H1 (cell line): ENCODE data around the gene NCKAP1. TPM values are rescaled to one million over a fixed set of nuclear protein-coding genes. Genes with fewer than 3 reads are reported as not detected.
"Not testable (repeated sequence)": the region's sequence is repeated elsewhere in the genome, so short reads cannot be mapped to it uniquely, and the experiment has no call there.

Experiments used
- CTCF ChIA-PET: fragments of 300-600 bp; sonication (Branson Sonifier 250); formaldehyde crosslinking; loops from one replicate; lab custom pipeline; 2021; ENCODE audit not compliant: partially characterized antibody; lab: Charles Lee
- POLR2A ChIA-PET: fragments of 300-600 bp; sonication (Branson Sonifier 250); formaldehyde crosslinking; loops from one replicate; lab custom pipeline; 2021; ENCODE audit warnings: inconsistent platforms; ENCODE audit not compliant: partially characterized antibody; lab: Charles Lee
- DNase-seq, 2 experiments: peaks; one replicate each; pipeline versions ENCODE4 v3.0.0 to v3.0.0-alpha.2; 2010 to 2022; ENCODE audit warnings: low spot score in 2 of 2, low read depth in 1 of 2, mixed read lengths in 1 of 2
- FAIRE-seq: peaks from 2 replicates; lab custom pipeline; 2011; peaks lifted over from hg19 to GRCh38; lab: Jason Lieb, UNC
- H2AFZ ChIP-seq: 2 replicates; pipeline ENCODE4 v1.8.1; 2012; ENCODE audit warnings: low read length, inconsistent platforms
- H2AK5ac ChIP-seq: 2 replicates; pipeline ENCODE4 v1.6.1; 2013; ENCODE audit warnings: low read depth, low read length
- H2BK120ac ChIP-seq: replicated peaks from 2 replicates; pipeline ENCODE3; 2013; ENCODE audit warnings: low read depth, low read length, inconsistent platforms
- H2BK12ac ChIP-seq: 2 replicates; pipeline ENCODE4 v1.6.1; 2013; ENCODE audit warnings: low read depth, low read length
- H2BK15ac ChIP-seq: 2 replicates; pipeline ENCODE4 v1.6.1; 2013; ENCODE audit warnings: low read length
- H2BK20ac ChIP-seq: 2 replicates; pipeline ENCODE4 v1.6.1; 2013; ENCODE audit warnings: low read length
- H2BK5ac ChIP-seq: 2 replicates; pipeline ENCODE4 v1.6.1; 2013; ENCODE audit warnings: low read depth, low read length
- H3K14ac ChIP-seq: 2 replicates; pipeline ENCODE4 v1.6.1; 2013; ENCODE audit warnings: inconsistent platforms; ENCODE audit not compliant: insufficient read length
- H3K18ac ChIP-seq: 2 replicates; pipeline ENCODE4 v1.6.1; 2013; ENCODE audit warnings: low read length; ENCODE audit errors: extremely low read depth
- H3K23ac ChIP-seq: 2 replicates; pipeline ENCODE4 v1.6.1; 2013; ENCODE audit warnings: inconsistent platforms; ENCODE audit not compliant: insufficient read length
- H3K23me2 ChIP-seq: 2 replicates; pipeline ENCODE4 v1.6.1; 2013; ENCODE audit warnings: low read depth, low read length
- H3K27ac ChIP-seq: 2 replicates; pipeline ENCODE4 v1.6.1; 2011; ENCODE audit warnings: low read depth, low read length, inconsistent platforms
- H3K27me3 ChIP-seq, 4 experiments: replicated peaks in 1 of 4; 1 replicate in 1 of 4; 2 replicates in 3 of 4; pipeline versions ENCODE4 v1.6.1 to v1.8.1; 2011 to 2013; ENCODE audit warnings: low read length in 3 of 4, mild to moderate bottlenecking in 3 of 4, inconsistent platforms in 2 of 4, mixed read lengths in 2 of 4, moderate library complexity in 1 of 4; ENCODE audit not compliant: control insufficient read depth in 3 of 4, insufficient read depth in 3 of 4; ENCODE audit errors: extremely low read depth in 1 of 4
- H3K36me3 ChIP-seq, 4 experiments: 2 replicates each; pipeline versions ENCODE4 v1.6.1 to v1.8.1; 2011 to 2013; ENCODE audit warnings: mild to moderate bottlenecking in 4 of 4, low read length in 3 of 4, moderate library complexity in 2 of 4, control low read depth in 1 of 4, inconsistent platforms in 1 of 4; ENCODE audit not compliant: insufficient read depth in 4 of 4, control insufficient read depth in 2 of 4
- H3K4ac ChIP-seq: replicated peaks from 2 replicates; pipeline ENCODE3; 2013; ENCODE audit warnings: low read length, low read depth, mixed read lengths, inconsistent platforms; ENCODE audit not compliant: insufficient read length
- H3K4me1 ChIP-seq, 4 experiments: replicated peaks in 1 of 4; 1 replicate in 1 of 4; 2 replicates in 3 of 4; pipeline versions ENCODE4 v1.6.1 to v1.8.1; 2011 to 2013; ENCODE audit warnings: low read length in 3 of 4, inconsistent platforms in 2 of 4, mixed read lengths in 1 of 4; ENCODE audit not compliant: insufficient read depth in 4 of 4, control insufficient read depth in 3 of 4
- H3K4me2 ChIP-seq, 2 experiments: 2 replicates each; pipeline versions ENCODE4 v1.6.1 to v1.8.1; 2011 to 2013; ENCODE audit warnings: low read depth in 2 of 2, low read length in 2 of 2, control low read depth in 1 of 2, inconsistent platforms in 1 of 2, mild to moderate bottlenecking in 1 of 2; ENCODE audit not compliant: insufficient read depth in 1 of 2
- H3K4me3 ChIP-seq, 4 experiments: fragments of 200-600, 300-600 bp in 1 of 4; sonication (generic), shearing (Covaris generic), sonication (Bioruptor Twin) in 1 of 4; 2 replicates each; pipeline versions ENCODE4 v1.5.1 to v1.8.1; 2011 to 2016; ENCODE audit warnings: low read length in 4 of 4, low read depth in 3 of 4, control low read depth in 2 of 4, inconsistent platforms in 2 of 4, mild to moderate bottlenecking in 2 of 4, mixed read lengths in 1 of 4, moderate library complexity in 1 of 4; ENCODE audit not compliant: insufficient read depth in 2 of 4; ENCODE audit errors: extremely low read depth in 1 of 4
- H3K56ac ChIP-seq: replicated peaks from 2 replicates; pipeline ENCODE3; 2013; ENCODE audit warnings: low read depth, mild to moderate bottlenecking, mixed read lengths, low read length, inconsistent platforms; ENCODE audit not compliant: insufficient read length
- H3K79me1 ChIP-seq: 2 replicates; pipeline ENCODE4 v1.6.1; 2013; ENCODE audit warnings: low read depth, low read length, control low read depth
- H3K79me2 ChIP-seq, 2 experiments: 2 replicates each; pipeline versions ENCODE4 v1.6.1 to v1.8.1; 2012 to 2013; ENCODE audit warnings: low read length in 2 of 2, mild to moderate bottlenecking in 2 of 2, inconsistent platforms in 1 of 2; ENCODE audit not compliant: insufficient read depth in 2 of 2, control insufficient read depth in 1 of 2
- H3K9ac ChIP-seq, 4 experiments: replicated peaks in 1 of 4; 1 replicate in 1 of 4; 2 replicates in 3 of 4; pipeline versions ENCODE4 v1.6.1 to v1.8.1; 2011 to 2013; ENCODE audit warnings: low read depth in 3 of 4, low read length in 3 of 4, control low read depth in 2 of 4, mild to moderate bottlenecking in 2 of 4, moderate library complexity in 2 of 4, inconsistent platforms in 1 of 4; ENCODE audit errors: extremely low read depth in 1 of 4
- H3K9me3 ChIP-seq, 2 experiments: 2 replicates each; pipeline versions ENCODE4 v1.6.1 to v1.8.1; 2012 to 2013; ENCODE audit warnings: mild to moderate bottlenecking in 2 of 2, moderate library complexity in 2 of 2, control low read depth in 1 of 2, inconsistent platforms in 1 of 2, low read depth in 1 of 2, low read length in 1 of 2, mixed read lengths in 1 of 2; ENCODE audit not compliant: insufficient read depth in 2 of 2
- H4K20me1 ChIP-seq, 2 experiments: replicated peaks in 1 of 2; 2 replicates each; pipeline versions ENCODE3 to v1.8.1; 2011 to 2013; ENCODE audit warnings: inconsistent platforms in 2 of 2, low read length in 2 of 2, mild to moderate bottlenecking in 1 of 2; ENCODE audit not compliant: insufficient read depth in 2 of 2, control insufficient read depth in 1 of 2
- H4K5ac ChIP-seq: 2 replicates; pipeline ENCODE4 v1.6.1; 2013; ENCODE audit warnings: low read length, low read depth, mixed read lengths, inconsistent platforms; ENCODE audit not compliant: insufficient read length
- H4K8ac ChIP-seq: 2 replicates; pipeline ENCODE4 v1.8.0; 2013; ENCODE audit warnings: mild to moderate bottlenecking, moderate library complexity, low read length, inconsistent platforms; ENCODE audit not compliant: insufficient read depth; ENCODE audit errors: extremely low read depth
- H4K91ac ChIP-seq: replicated peaks from 2 replicates; pipeline ENCODE3; 2013; ENCODE audit warnings: low read length, mixed read lengths, inconsistent platforms; ENCODE audit not compliant: insufficient read length
- WGBS, 2 experiments: shearing (Covaris generic) in 1 of 2; methylation state at CpG; one replicate each; pipeline versions ENCODE4 v1.1.6 to v1.1.7; 2013 to 2015; ENCODE audit warnings: low lambda C conversion rate in 2 of 2, mixed read lengths in 2 of 2, inconsistent platforms in 1 of 2, low coverage in 1 of 2, missing lambda C conversion rate in 1 of 2; ENCODE audit not compliant: insufficient replicate concordance in 2 of 2, insufficient coverage in 1 of 2, insufficient read length in 1 of 2; ENCODE audit errors: extremely low coverage in 1 of 2, missing lambda C conversion rate in 1 of 2; 5-methylcytosine and 5-hydroxymethylcytosine counted together
- polyA plus RNA-seq, 7 experiments: library from polyadenylated mRNA; depleted of rRNA in 3 of 7; stranded (reverse) in 5 of 7; unstranded in 2 of 7; fragments of >200 nt in 5 of 7; fragments of 200-250 nt in 2 of 7; gene quantifications; 1 replicate in 5 of 7; 2 replicates in 1 of 7; 4 replicates in 1 of 7; pipeline versions ENCODE4 v1.2.1 to v1.2.3, GENCODE V29; 2011 to 2013; ENCODE audit warnings: missing spikeins in 2 of 7, mixed read lengths in 2 of 7
- total RNA-seq: library from RNA; stranded (reverse); fragmentation: NEBNext Ultra II Directional; extraction: Animal tissue kit (Norgen Biotek cat#: 25700); gene quantifications from 2 replicates; pipeline ENCODE4 v1.2.1, GENCODE V29; 2021

Gene NCKAP1
- total and polyA plus RNA-seq, 2 of the 8 experiments (the other 6 are each of a cell fraction or from before 2014, with no cell fraction given) = 90.8 to 173 TPM

- H3K79me2 ChIP-seq, H3K9ac ChIP-seq, H3K18ac ChIP-seq, H3K9me3 ChIP-seq, H3K4ac ChIP-seq, H4K8ac ChIP-seq, H4K5ac ChIP-seq, H4K20me1 ChIP-seq, H2BK12ac ChIP-seq, H3K4me2 ChIP-seq, H3K14ac ChIP-seq, H3K4me1 ChIP-seq, H3K27me3 ChIP-seq, H2AK5ac ChIP-seq, H4K91ac ChIP-seq, H3K23ac ChIP-seq, H2BK5ac ChIP-seq, POLR2A ChIA-PET, H2BK20ac ChIP-seq, H3K23me2 ChIP-seq, H3K27ac ChIP-seq, H2BK120ac ChIP-seq, H2AFZ ChIP-seq, FAIRE-seq, H3K79me1 ChIP-seq, DNase-seq, H2BK15ac ChIP-seq, H3K56ac ChIP-seq, H3K4me3 ChIP-seq: not testable (repeated sequence)
- 96% methylated on average over 8 of the region's 8 CpGs; no CpG with 5 or more reads in 1 of the 2 experiments for WGBS, 2 experiments
- CTCF ChIA-PET = interaction anchor here (0.8 kb wide), 1 partner anchor 17 kb away, joined by 3 read pairs; no protein-coding TSS in a partner anchor
- H3K36me3 ChIP-seq = peaks cover 0 to 47% (median 23%) of the 10 kb centered on the region in 4 experiments; a peak in 6 of 8 replicates
These were observed 71.9 kb downstream of the NCKAP1 start for GRCh38 chr2:182966356-182966755.
